ENCODE data around the gene AK5. TPM values are rescaled to one million over a fixed set of nuclear protein-coding genes. Genes with fewer than 3 reads are reported as not detected.

Gene AK5
- total RNA-seq, 1 donor from 2014 or later: 0.42 TPM

GRCh38 chr1:77546890-77547289, 265.1 kb downstream of the AK5 start:
- intact Hi-C loops (cut with micrococcal nuclease): no loop called here
- ATAC-seq (no peak), DNase-seq (no peak)

GRCh38 chr1:77548285-77548684, 266.5 kb downstream of the AK5 start:
- intact Hi-C loops (cut with micrococcal nuclease): no loop called here
- DNase-seq: no peak
- peak; percentile 83 for ATAC-seq

GRCh38 chr1:77550135-77550534, 268.3 kb downstream of the AK5 start:
- intact Hi-C loops (cut with micrococcal nuclease): no loop called here
- no peak for DNase-seq
- ATAC-seq: no peak

GRCh38 chr1:77552626-77553025, 270.8 kb downstream of the AK5 start:
- no peak for ATAC-seq
- intact Hi-C loops (cut with micrococcal nuclease): no loop called here

GRCh38 chr1:77553568-77554291, 271.9 kb downstream of the AK5 start:
- no peak for ATAC-seq
- no peak for DNase-seq
- intact Hi-C loops (cut with micrococcal nuclease): no loop called here

More at GRCh38 chr1:77552626-77553025, 270.8 kb downstream of the AK5 start:
- DNase-seq: no peak

GRCh38 chr1:77556045-77556444, 274.2 kb downstream of the AK5 start:
- no peak for ATAC-seq
- intact Hi-C loops (cut with micrococcal nuclease): no loop called here
- DNase-seq: no peak

- DNase-seq (no peak), ATAC-seq (no peak)
- intact Hi-C loops (cut with micrococcal nuclease): no loop called here
Observed at GRCh38 chr1:77557053-77557452, 275.2 kb downstream of the AK5 start.

- DNase-seq (no peak), ATAC-seq (no peak)
- intact Hi-C loops (cut with micrococcal nuclease): no loop called here
Observed at GRCh38 chr1:77558591-77559164, 276.9 kb downstream of the AK5 start.

- DNase-seq: no peak
- intact Hi-C loops (cut with micrococcal nuclease): no loop called here
- no peak for ATAC-seq
Observed at GRCh38 chr1:77560741-77561140, 278.9 kb downstream of the AK5 start.

- DNase-seq (no peak), ATAC-seq (no peak)
- intact Hi-C loops (cut with micrococcal nuclease): no loop called here
Observed at GRCh38 chr1:77562596-77563150, 280.9 kb downstream of the AK5 start.

- intact Hi-C loops (cut with micrococcal nuclease): no loop called here
- ATAC-seq: peak; percentile 53
- DNase-seq: no peak
Observed at GRCh38 chr1:77565321-77565720, 283.5 kb downstream of the AK5 start.

- ATAC-seq: no peak
- intact Hi-C loops (cut with micrococcal nuclease): loop anchor here (10.0 kb wide), 1 partner anchor 63 kb away; no protein-coding TSS in a partner anchor
- no peak for DNase-seq
Observed at GRCh38 chr1:77571642-77572041, 289.8 kb downstream of the AK5 start.

GRCh38 chr1:77579547-77579946, 297.7 kb downstream of the AK5 start:
- ATAC-seq: no peak
- intact Hi-C loops (cut with micrococcal nuclease): loop anchor here (10.0 kb wide), 1 partner anchor 55 kb away; no protein-coding TSS in a partner anchor
- DNase-seq: no peak

- intact Hi-C loops (cut with micrococcal nuclease): no loop called here
- ATAC-seq (no peak), DNase-seq (no peak)
Observed at GRCh38 chr1:77582905-77583304, 301.1 kb downstream of the AK5 start.

- intact Hi-C loops (cut with micrococcal nuclease): no loop called here
- no peak for ATAC-seq
- no peak for DNase-seq
Observed at GRCh38 chr1:77583483-77583882, 301.7 kb downstream of the AK5 start.

- ATAC-seq: no peak
- intact Hi-C loops (cut with micrococcal nuclease): no loop called here
- DNase-seq: no peak
Observed at GRCh38 chr1:77584884-77585283, 303.1 kb downstream of the AK5 start.

GRCh38 chr1:77585610-77586314, 303.9 kb downstream of the AK5 start:
- intact Hi-C loops (cut with micrococcal nuclease): no loop called here
- no peak for ATAC-seq
- no peak for DNase-seq

GRCh38 chr1:77589231-77589630, 307.4 kb downstream of the AK5 start:
- intact Hi-C loops (cut with micrococcal nuclease): no loop called here
- no peak for DNase-seq
- no peak for ATAC-seq

GRCh38 chr1:77590651-77591050, 308.8 kb downstream of the AK5 start:
- DNase-seq (no peak), ATAC-seq (no peak)
- intact Hi-C loops (cut with micrococcal nuclease): no loop called here

GRCh38 chr1:77592906-77593305, 311.1 kb downstream of the AK5 start:
- DNase-seq (no peak), ATAC-seq (no peak)
- intact Hi-C loops (cut with micrococcal nuclease): no loop called here
